ENCODE results near the gene NUTM2G. TPM values are rescaled to one million over a fixed set of nuclear protein-coding genes. Genes with fewer than 3 reads are reported as not detected.
"Not testable (repeated sequence)": the region's sequence is repeated elsewhere in the genome, so short reads cannot be mapped to it uniquely, and the experiment has no call there.

NUTM2G gene
- polyA plus RNA-seq, 2 donors = 0.06 TPM; not detected in 1

DNA sequence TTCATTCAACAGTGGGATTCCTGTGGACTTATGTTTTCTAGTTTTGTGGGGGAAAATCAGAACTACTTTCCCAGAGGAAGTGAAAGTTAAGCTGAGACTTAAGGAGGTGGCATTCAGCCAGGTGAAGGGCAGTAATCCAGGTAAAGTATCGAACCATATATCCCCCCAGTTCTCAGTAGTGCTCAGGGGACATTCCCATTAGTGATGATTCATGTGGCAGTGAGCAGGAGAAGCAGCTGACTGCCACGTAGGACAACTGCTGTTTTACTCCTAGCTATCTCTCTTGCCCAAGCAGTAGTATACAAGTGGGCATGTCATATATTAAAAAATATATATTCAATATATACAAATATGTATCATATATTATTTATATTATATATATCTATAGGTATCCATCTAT, 13.1 kb upstream of the NUTM2G start:
- H3K27ac ChIP-seq (ENCODE audit: low read depth in 2 of 2, low read length in 1 of 2); H3K36me3 ChIP-seq (ENCODE audit: control insufficient read depth in 2 of 2, insufficient read depth in 2 of 2, low read length in 1 of 2); H3K27me3 ChIP-seq (ENCODE audit: control insufficient read depth in 1 of 2, insufficient read depth in 2 of 2, low read length in 2 of 2); H3K4me3 ChIP-seq (ENCODE audit: low read depth in 1 of 2, low read length in 2 of 2); H3K9me3 ChIP-seq (ENCODE audit: control insufficient read depth in 2 of 2, insufficient read depth in 1 of 2, low read depth in 1 of 2, low read length in 1 of 2); H3K4me1 ChIP-seq (ENCODE audit: control insufficient read depth in 2 of 2, insufficient read depth in 2 of 2, low read length in 1 of 2): not testable (repeated sequence)
- 74% methylated on average over 2 of the region's 2 CpGs for WGBS, 2 donors

GRCh38 chr9:96916531-96916930, 12.1 kb upstream of the NUTM2G start:
- WGBS, 2 donors = 97 to 100% methylated on average over 5 of the region's 6 CpGs

DNA sequence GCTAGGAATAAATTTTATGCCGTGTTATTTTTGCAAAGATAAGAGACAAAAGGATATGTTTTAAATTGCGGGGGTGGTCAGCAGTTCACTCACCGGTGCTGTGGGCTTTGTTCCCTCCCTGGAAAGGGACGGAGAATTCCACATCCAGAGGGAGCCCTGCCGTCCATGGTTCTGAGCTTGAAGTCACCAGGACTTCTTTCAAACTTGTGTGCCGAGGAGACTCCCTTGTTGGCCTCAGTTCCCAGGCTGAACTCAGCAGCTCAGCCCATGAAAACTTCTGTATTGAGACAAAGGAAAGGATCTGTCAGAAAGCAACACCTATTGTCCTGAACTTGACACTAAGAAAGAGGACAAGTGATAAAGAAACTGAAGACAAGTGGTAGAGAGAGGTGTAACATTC, 10.1 kb upstream of the NUTM2G start:
- H3K27me3 ChIP-seq (ENCODE audit: control insufficient read depth in 1 of 2, insufficient read depth in 2 of 2, low read length in 2 of 2) = not testable (repeated sequence)

More at GRCh38 chr9:96916531-96916930, 12.1 kb upstream of the NUTM2G start:
- H3K27me3 ChIP-seq (ENCODE audit: control insufficient read depth in 1 of 2, insufficient read depth in 2 of 2, low read length in 2 of 2); H3K9me3 ChIP-seq (ENCODE audit: control insufficient read depth in 2 of 2, insufficient read depth in 1 of 2, low read depth in 1 of 2, low read length in 1 of 2); H3K4me1 ChIP-seq (ENCODE audit: control insufficient read depth in 2 of 2, insufficient read depth in 2 of 2, low read length in 1 of 2); H3K4me3 ChIP-seq (ENCODE audit: low read depth in 1 of 2, low read length in 2 of 2); H3K27ac ChIP-seq (ENCODE audit: low read depth in 2 of 2, low read length in 1 of 2); H3K36me3 ChIP-seq (ENCODE audit: control insufficient read depth in 2 of 2, insufficient read depth in 2 of 2, low read length in 1 of 2): not testable (repeated sequence)

GRCh38 chr9:96920803-96921202, 7.8 kb upstream of the NUTM2G start:
- H3K36me3 ChIP-seq (ENCODE audit: control insufficient read depth in 2 of 2, insufficient read depth in 2 of 2, low read length in 1 of 2); H3K4me3 ChIP-seq (ENCODE audit: low read depth in 1 of 2, low read length in 2 of 2); H3K27ac ChIP-seq (ENCODE audit: low read depth in 2 of 2, low read length in 1 of 2); H3K27me3 ChIP-seq (ENCODE audit: control insufficient read depth in 1 of 2, insufficient read depth in 2 of 2, low read length in 2 of 2); H3K9me3 ChIP-seq (ENCODE audit: control insufficient read depth in 2 of 2, insufficient read depth in 1 of 2, low read depth in 1 of 2, low read length in 1 of 2); H3K4me1 ChIP-seq (ENCODE audit: control insufficient read depth in 2 of 2, insufficient read depth in 2 of 2, low read length in 1 of 2): not testable (repeated sequence)
- WGBS, 2 donors = 98% methylated on average over 4 of the region's 4 CpGs

More for the DNA sequence above, 10.1 kb upstream of the NUTM2G start:
- WGBS, 2 donors = 88 to 89% methylated on average over 5 to 6 of the region's 6 CpGs
- H3K9me3 ChIP-seq (ENCODE audit: control insufficient read depth in 2 of 2, insufficient read depth in 1 of 2, low read depth in 1 of 2, low read length in 1 of 2); H3K4me1 ChIP-seq (ENCODE audit: control insufficient read depth in 2 of 2, insufficient read depth in 2 of 2, low read length in 1 of 2); H3K27ac ChIP-seq (ENCODE audit: low read depth in 2 of 2, low read length in 1 of 2); H3K36me3 ChIP-seq (ENCODE audit: control insufficient read depth in 2 of 2, insufficient read depth in 2 of 2, low read length in 1 of 2); H3K4me3 ChIP-seq (ENCODE audit: low read depth in 1 of 2, low read length in 2 of 2): not testable (repeated sequence)

GRCh38 chr9:96925587-96925986, 3.1 kb upstream of the NUTM2G start:
- not testable (repeated sequence) for H3K27ac ChIP-seq (ENCODE audit: low read depth in 2 of 2, low read length in 1 of 2); H3K27me3 ChIP-seq (ENCODE audit: control insufficient read depth in 1 of 2, insufficient read depth in 2 of 2, low read length in 2 of 2); H3K4me3 ChIP-seq (ENCODE audit: low read depth in 1 of 2, low read length in 2 of 2); H3K4me1 ChIP-seq (ENCODE audit: control insufficient read depth in 2 of 2, insufficient read depth in 2 of 2, low read length in 1 of 2); H3K36me3 ChIP-seq (ENCODE audit: control insufficient read depth in 2 of 2, insufficient read depth in 2 of 2, low read length in 1 of 2); H3K9me3 ChIP-seq (ENCODE audit: control insufficient read depth in 2 of 2, insufficient read depth in 1 of 2, low read depth in 1 of 2, low read length in 1 of 2)
- WGBS, 2 donors = 90 to 94% methylated on average over 5 of the region's 5 CpGs

DNA sequence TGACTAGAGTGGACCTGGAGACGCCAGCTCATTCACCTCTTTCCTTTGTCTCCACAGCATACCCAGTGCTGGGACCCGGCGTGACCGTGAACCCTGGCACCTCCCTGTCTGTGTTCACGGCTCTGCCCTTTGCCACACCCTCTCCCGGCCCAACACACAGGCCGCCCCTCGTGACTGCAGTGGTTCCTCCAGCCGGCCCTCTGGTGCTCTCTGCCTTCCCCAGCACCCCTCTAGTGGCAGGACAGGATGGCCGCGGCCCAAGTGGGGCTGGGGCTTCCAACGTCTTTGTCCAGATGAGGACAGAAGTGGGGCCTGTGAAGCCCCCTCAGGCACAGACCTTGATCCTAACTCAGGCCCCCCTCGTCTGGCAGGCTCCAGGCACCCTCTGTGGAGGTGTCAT, 3.0 kb downstream of the NUTM2G start:
- H3K9me3 ChIP-seq (ENCODE audit: control insufficient read depth in 2 of 2, insufficient read depth in 1 of 2, low read depth in 1 of 2, low read length in 1 of 2); H3K27me3 ChIP-seq (ENCODE audit: control insufficient read depth in 1 of 2, insufficient read depth in 2 of 2, low read length in 2 of 2); H3K27ac ChIP-seq (ENCODE audit: low read depth in 2 of 2, low read length in 1 of 2); H3K4me3 ChIP-seq (ENCODE audit: low read depth in 1 of 2, low read length in 2 of 2); H3K36me3 ChIP-seq (ENCODE audit: control insufficient read depth in 2 of 2, insufficient read depth in 2 of 2, low read length in 1 of 2); H3K4me1 ChIP-seq (ENCODE audit: control insufficient read depth in 2 of 2, insufficient read depth in 2 of 2, low read length in 1 of 2): not testable (repeated sequence)
- 65% methylated on average over 10 to 12 of the region's 13 CpGs for WGBS, 2 donors

DNA sequence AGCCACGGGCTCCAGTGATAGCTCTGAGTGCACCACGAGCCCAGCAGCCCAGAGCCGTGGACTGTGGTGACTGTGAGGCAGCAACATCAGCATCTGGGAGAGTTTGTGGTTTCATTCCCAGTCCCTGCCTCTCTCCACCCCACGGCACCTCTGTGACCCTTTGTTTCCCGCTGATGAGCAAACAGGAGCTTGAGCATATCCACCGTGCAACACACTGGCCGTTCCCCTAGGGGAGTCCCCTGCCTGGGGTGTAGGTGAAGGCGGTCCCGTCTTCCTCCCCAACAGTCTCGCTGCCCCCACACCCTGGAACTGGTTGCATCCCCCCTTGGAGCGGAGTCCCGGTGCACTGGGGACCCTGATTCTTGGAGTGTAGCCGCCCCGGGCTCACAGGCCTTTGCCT, 5.5 kb downstream of the NUTM2G start:
- not testable (repeated sequence) for H3K4me3 ChIP-seq (ENCODE audit: low read depth in 1 of 2, low read length in 2 of 2); H3K27ac ChIP-seq (ENCODE audit: low read depth in 2 of 2, low read length in 1 of 2); H3K9me3 ChIP-seq (ENCODE audit: control insufficient read depth in 2 of 2, insufficient read depth in 1 of 2, low read depth in 1 of 2, low read length in 1 of 2); H3K27me3 ChIP-seq (ENCODE audit: control insufficient read depth in 1 of 2, insufficient read depth in 2 of 2, low read length in 2 of 2); H3K36me3 ChIP-seq (ENCODE audit: control insufficient read depth in 2 of 2, insufficient read depth in 2 of 2, low read length in 1 of 2); H3K4me1 ChIP-seq (ENCODE audit: control insufficient read depth in 2 of 2, insufficient read depth in 2 of 2, low read length in 1 of 2)
- 78 to 88% methylated on average over 8 to 10 of the region's 14 CpGs for WGBS, 2 donors

- WGBS, 2 donors = 91 to 95% methylated on average over 4 of the region's 5 CpGs
- H3K36me3 ChIP-seq (ENCODE audit: control insufficient read depth in 2 of 2, insufficient read depth in 2 of 2, low read length in 1 of 2) = not testable (repeated sequence)
Observed at GRCh38 chr9:96934706-96935105, 6.1 kb downstream of the NUTM2G start.

GRCh38 chr9:96935401-96935800, 6.8 kb downstream of the NUTM2G start:
- H3K27me3 ChIP-seq (ENCODE audit: control insufficient read depth in 1 of 2, insufficient read depth in 2 of 2, low read length in 2 of 2); H3K36me3 ChIP-seq (ENCODE audit: control insufficient read depth in 2 of 2, insufficient read depth in 2 of 2, low read length in 1 of 2); H3K4me3 ChIP-seq (ENCODE audit: low read depth in 1 of 2, low read length in 2 of 2); H3K9me3 ChIP-seq (ENCODE audit: control insufficient read depth in 2 of 2, insufficient read depth in 1 of 2, low read depth in 1 of 2, low read length in 1 of 2); H3K27ac ChIP-seq (ENCODE audit: low read depth in 2 of 2, low read length in 1 of 2); H3K4me1 ChIP-seq (ENCODE audit: control insufficient read depth in 2 of 2, insufficient read depth in 2 of 2, low read length in 1 of 2): not testable (repeated sequence)
- WGBS, 2 donors = 88 to 92% methylated on average over 15 of the region's 15 CpGs

More at GRCh38 chr9:96934706-96935105, 6.1 kb downstream of the NUTM2G start:
- H3K4me3 ChIP-seq (ENCODE audit: low read depth in 1 of 2, low read length in 2 of 2); H3K9me3 ChIP-seq (ENCODE audit: control insufficient read depth in 2 of 2, insufficient read depth in 1 of 2, low read depth in 1 of 2, low read length in 1 of 2); H3K4me1 ChIP-seq (ENCODE audit: control insufficient read depth in 2 of 2, insufficient read depth in 2 of 2, low read length in 1 of 2); H3K27ac ChIP-seq (ENCODE audit: low read depth in 2 of 2, low read length in 1 of 2); H3K27me3 ChIP-seq (ENCODE audit: control insufficient read depth in 1 of 2, insufficient read depth in 2 of 2, low read length in 2 of 2): not testable (repeated sequence)

GRCh38 chr9:96937442-96937841, 8.8 kb downstream of the NUTM2G start:
- not testable (repeated sequence) for H3K27me3 ChIP-seq (ENCODE audit: control insufficient read depth in 1 of 2, insufficient read depth in 2 of 2, low read length in 2 of 2); H3K4me3 ChIP-seq (ENCODE audit: low read depth in 1 of 2, low read length in 2 of 2); H3K36me3 ChIP-seq (ENCODE audit: control insufficient read depth in 2 of 2, insufficient read depth in 2 of 2, low read length in 1 of 2); H3K27ac ChIP-seq (ENCODE audit: low read depth in 2 of 2, low read length in 1 of 2); H3K4me1 ChIP-seq (ENCODE audit: control insufficient read depth in 2 of 2, insufficient read depth in 2 of 2, low read length in 1 of 2); H3K9me3 ChIP-seq (ENCODE audit: control insufficient read depth in 2 of 2, insufficient read depth in 1 of 2, low read depth in 1 of 2, low read length in 1 of 2)
- 84 to 100% methylated on average over 2 to 3 of the region's 3 CpGs for WGBS, 2 donors

Data from esophagus (tissue), 2 donors.